Liver (tissue), 9 donors: ENCODE measurements around the gene SHOX. TPM values are rescaled to one million over a fixed set of nuclear protein-coding genes. Genes with fewer than 3 reads are reported as not detected.

Source experiments
- DNase-seq: peaks from one replicate; pipeline ENCODE4 v3.0.0-alpha.2; 2017; ENCODE audit warnings: low spot score
- H3K27ac ChIP-seq, 2 donors: one replicate each; pipeline ENCODE4 v1.7.0; 2013; ENCODE audit warnings: inconsistent platforms in 2 of 2, low read length in 2 of 2, control low read depth in 1 of 2, low read depth in 1 of 2, mild to moderate bottlenecking in 1 of 2
- H3K27me3 ChIP-seq, 4 donors: one replicate each; pipeline versions ENCODE4 v1.6.1 to v1.7.0; 2013; ENCODE audit warnings: low read length in 3 of 4, inconsistent platforms in 1 of 4, mild to moderate bottlenecking in 1 of 4, moderate library complexity in 1 of 4; ENCODE audit not compliant: control insufficient read depth in 4 of 4, insufficient read depth in 4 of 4
- H3K36me3 ChIP-seq, 4 donors: one replicate each; pipeline versions ENCODE4 v1.6.1 to v1.7.0; 2013; ENCODE audit warnings: low read length in 3 of 4, mild to moderate bottlenecking in 3 of 4, low read depth in 1 of 4, moderate library complexity in 1 of 4; ENCODE audit not compliant: control insufficient read depth in 4 of 4, insufficient read depth in 3 of 4
- H3K4me1 ChIP-seq, 4 donors: one replicate each; pipeline versions ENCODE4 v1.6.1 to v1.7.0; 2013; ENCODE audit warnings: low read length in 3 of 4, mild to moderate bottlenecking in 3 of 4, moderate library complexity in 1 of 4; ENCODE audit not compliant: control insufficient read depth in 4 of 4, insufficient read depth in 4 of 4
- H3K4me3 ChIP-seq, 3 donors: one replicate each; pipeline versions ENCODE4 v1.6.1 to v1.7.0; 2013; ENCODE audit warnings: low read length in 3 of 3, control low read depth in 1 of 3, low read depth in 1 of 3, mild to moderate bottlenecking in 1 of 3
- H3K9ac ChIP-seq, 2 donors: one replicate each; pipeline ENCODE4 v1.7.0; 2013; ENCODE audit warnings: low read length in 2 of 2, mild to moderate bottlenecking in 2 of 2, moderate library complexity in 2 of 2, control low read depth in 1 of 2, low read depth in 1 of 2
- H3K9me3 ChIP-seq, 4 donors: one replicate each; pipeline versions ENCODE4 v1.6.1 to v1.7.0; 2013; ENCODE audit warnings: low read length in 3 of 4; ENCODE audit not compliant: control insufficient read depth in 4 of 4
- CTCF ChIP-seq: fragments of 150-350 bp; IDR thresholded peaks from 2 replicates; pipeline ENCODE4 v1.5.1; 2017; ENCODE audit warnings: improper control_type of control experiment, low read depth, low read length; ENCODE audit not compliant: missing input control
- EGR1 ChIP-seq, 2 donors: IDR thresholded peaks; 2 replicates each; pipeline ENCODE4 v1.6.1; 2016 to 2018; ENCODE audit warnings: antibody characterized with exemption in 2 of 2, low read depth in 2 of 2
- FOXA1 ChIP-seq: IDR thresholded peaks from 2 replicates; pipeline ENCODE4 v1.6.1; 2016; ENCODE audit warnings: antibody characterized with exemption
- FOXA2 ChIP-seq: IDR thresholded peaks from 2 replicates; pipeline ENCODE4 v1.6.1; 2016; ENCODE audit warnings: antibody characterized with exemption
- GABPA ChIP-seq, 2 donors: IDR thresholded peaks in 1 of 2; conservative IDR thresholded peaks in 1 of 2; 2 replicates each; pipeline ENCODE4 v1.6.1; 2016; ENCODE audit warnings: antibody characterized with exemption in 2 of 2, mild to moderate bottlenecking in 1 of 2, moderate library complexity in 1 of 2
- JUND ChIP-seq, 2 donors: IDR thresholded peaks; 2 replicates each; pipeline ENCODE4 v1.6.1; 2016; ENCODE audit warnings: antibody characterized with exemption in 2 of 2
- NR2F2 ChIP-seq: IDR thresholded peaks from 2 replicates; pipeline ENCODE4 v1.6.1; 2016; ENCODE audit warnings: antibody characterized with exemption
- RAD21 ChIP-seq, 2 donors: IDR thresholded peaks; 2 replicates each; pipeline ENCODE4 v1.6.1; 2016; ENCODE audit warnings: antibody characterized with exemption in 2 of 2, mild to moderate bottlenecking in 2 of 2
- REST ChIP-seq: IDR thresholded peaks from 2 replicates; pipeline ENCODE4 v1.6.1; 2016; ENCODE audit warnings: antibody characterized with exemption, mild to moderate bottlenecking
- SP1 ChIP-seq: IDR thresholded peaks from 2 replicates; pipeline ENCODE4 v1.6.1; 2018; ENCODE audit warnings: antibody characterized with exemption, mild to moderate bottlenecking
- TAF1 ChIP-seq: conservative IDR thresholded peaks from 2 replicates; pipeline ENCODE4 v1.6.1; 2016; ENCODE audit warnings: antibody characterized with exemption, mild to moderate bottlenecking
- YY1 ChIP-seq: IDR thresholded peaks from 2 replicates; pipeline ENCODE4 v1.6.1; 2016; ENCODE audit warnings: antibody characterized with exemption, mild to moderate bottlenecking
- WGBS: extraction: QIAGEN DNeasy Blood & Tissue Kit; methylation state at CpG from one replicate; pipeline ENCODE4 v1.1.7; 2013; 5-methylcytosine and 5-hydroxymethylcytosine counted together
- polyA plus RNA-seq, 2 donors: library from polyadenylated mRNA; stranded (reverse) in 1 of 2; unstranded in 1 of 2; fragments of 200-250 nt in 1 of 2; fragments of >200 nt in 1 of 2; fragmentation: Nextera tagmentation in 1 of 2; extraction: Ambion mirVana in 1 of 2; gene quantifications; one replicate each; pipeline versions ENCODE4 v1.2.1 to v1.2.3, GENCODE V29; 2013 to 2015
- total RNA-seq, 2 donors: library from RNA; depleted of rRNA; stranded (reverse); fragments of >200 nt; gene quantifications; one replicate each; pipeline ENCODE4 v1.2.3, GENCODE V29; 2014
- donor health status: healthy.
- donor health status: healthy.
- donor health status: healthy.
- donor health status: healthy.
- donor health status: healthy.

Gene SHOX
- total and polyA plus RNA-seq, 4 donors = not detected

- TF ChIP-seq GABPA (IDR thresholded peaks at IDR 0.05 in 1 of 2, conservative IDR thresholded peaks at IDR 0.05 in 1 of 2) (no peak), EGR1 (IDR thresholded peaks at IDR 0.05; ENCODE audit: low read depth in 2 of 2) (no peak)
Observed at GRCh38 chrX:683576-683975, 53.0 kb downstream of the SHOX start (continued).

GRCh38 chrX:685120-686032 is 54.8 kb downstream of the SHOX start:
- Histone ChIP-seq H3K36me3 (no peaks in the 10 kb centered on the region), H3K9me3 (no peaks in the 10 kb centered on the region), H3K27ac (no peak overlapping the region), H3K4me1 (no peaks in the 10 kb centered on the region), H3K27me3 (no peaks in the 10 kb centered on the region), H3K4me3 (no peak overlapping the region), H3K9ac (no peak overlapping the region)
- DNase-seq = no peak
- 86% methylated on average over 13 of the region's 13 CpGs for WGBS
- TF ChIP-seq GABPA (IDR thresholded peaks at IDR 0.05 in 1 of 2, conservative IDR thresholded peaks at IDR 0.05 in 1 of 2) = no peak
- no peak for TF ChIP-seq SP1
- no peak for TF ChIP-seq REST
- TF ChIP-seq FOXA1 = no peak
- TF ChIP-seq NR2F2 = no peak

- DNase-seq = no peak
- H3K27ac ChIP-seq = no peak overlapping the region
- no peaks in the 10 kb centered on the region for H3K4me1 ChIP-seq
- no peak overlapping the region for H3K4me3 ChIP-seq
- TF ChIP-seq CTCF (no peak), EGR1 (IDR thresholded peaks at IDR 0.05; ENCODE audit: low read depth in 2 of 2) (no peak), YY1 (no peak), JUND (IDR thresholded peaks at IDR 0.05) (no peak), REST (no peak), RAD21 (IDR thresholded peaks at IDR 0.05) (no peak), FOXA2 (no peak), TAF1 (no peak), NR2F2 (no peak)
- peaks cover 0 to 4% (median 2%) of the 10 kb centered on the region in 4 donors for H3K9me3 ChIP-seq
- H3K27me3 ChIP-seq = no peaks in the 10 kb centered on the region
- no peak overlapping the region for H3K9ac ChIP-seq
- 89% methylated on average over 7 of the region's 7 CpGs for WGBS
- no peaks in the 10 kb centered on the region for H3K36me3 ChIP-seq
Observed at GRCh38 chrX:689983-690382, 59.4 kb downstream of the SHOX start.
